Osteoblast (primary cell): ENCODE data around the gene TLCD4. TPM values are rescaled to one million over a fixed set of nuclear protein-coding genes. Genes with fewer than 3 reads are reported as not detected.

Experiments
- DNase-seq: peaks from one replicate; pipeline ENCODE4 v3.0.0; 2011; ENCODE audit warnings: low spot score, mixed read lengths; ENCODE audit not compliant: insufficient read length; ENCODE audit errors: missing footprints
- H2AFZ ChIP-seq: 2 replicates; pipeline ENCODE4 v1.6.0; 2011; ENCODE audit warnings: mild to moderate bottlenecking, low read length
- H3K27ac ChIP-seq: 2 replicates; pipeline ENCODE4 v1.5.1; 2011; ENCODE audit warnings: mild to moderate bottlenecking, low read depth, low read length, moderate library complexity
- H3K27me3 ChIP-seq: 2 replicates; pipeline ENCODE4 v1.6.0; 2012; ENCODE audit warnings: mild to moderate bottlenecking, control low read depth, inconsistent platforms, low read length, moderate library complexity; ENCODE audit not compliant: insufficient read depth
- H3K36me3 ChIP-seq: 2 replicates; pipeline ENCODE4 v1.5.1; 2011; ENCODE audit warnings: mild to moderate bottlenecking, low read length, control low read depth, moderate library complexity; ENCODE audit not compliant: insufficient read depth
- H3K4me1 ChIP-seq: 2 replicates; pipeline ENCODE4 v1.5.1; 2011; ENCODE audit warnings: mild to moderate bottlenecking, low read length, control low read depth, moderate library complexity; ENCODE audit not compliant: insufficient read depth
- H3K4me2 ChIP-seq: 2 replicates; pipeline ENCODE4 v1.6.0; 2011; ENCODE audit warnings: mild to moderate bottlenecking, low read length; ENCODE audit not compliant: insufficient read depth
- H3K4me3 ChIP-seq: fragments of 200-600 bp; sonication (generic); 3 replicates; pipeline ENCODE4 v1.5.1; 2012; ENCODE audit warnings: mild to moderate bottlenecking, low read length, inconsistent platforms; ENCODE audit not compliant: insufficient read depth
- H3K79me2 ChIP-seq: 2 replicates; pipeline ENCODE4 v1.6.0; 2012; ENCODE audit warnings: mild to moderate bottlenecking, low read length, control low read depth, inconsistent platforms; ENCODE audit not compliant: insufficient read depth
- H3K9me3 ChIP-seq: 2 replicates; pipeline ENCODE4 v1.5.1; 2011; ENCODE audit warnings: low read depth, low read length, control low read depth
- H4K20me1 ChIP-seq: 2 replicates; pipeline ENCODE4 v1.6.0; 2012; ENCODE audit warnings: mild to moderate bottlenecking, low read length, control low read depth; ENCODE audit not compliant: insufficient read depth
- total RNA-seq: library from RNA; depleted of rRNA; stranded (reverse); fragments of >200 nt; gene quantifications from 2 replicates; pipeline ENCODE4 v1.2.3, GENCODE V29; 2012
- TF ChIP-seq, protein P1 (sequence below): IDR thresholded peaks from 2 replicates; pipeline ENCODE4 v1.5.1; 2011; ENCODE audit warnings: mild to moderate bottlenecking, low read depth, low read length, moderate library complexity; ENCODE audit errors: extremely low read depth

The TLCD4 gene, protein sequence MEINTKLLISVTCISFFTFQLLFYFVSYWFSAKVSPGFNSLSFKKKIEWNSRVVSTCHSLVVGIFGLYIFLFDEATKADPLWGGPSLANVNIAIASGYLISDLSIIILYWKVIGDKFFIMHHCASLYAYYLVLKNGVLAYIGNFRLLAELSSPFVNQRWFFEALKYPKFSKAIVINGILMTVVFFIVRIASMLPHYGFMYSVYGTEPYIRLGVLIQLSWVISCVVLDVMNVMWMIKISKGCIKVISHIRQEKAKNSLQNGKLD
- 2.2 and 2.4 TPM in 2 replicates for total RNA-seq

DNA sequence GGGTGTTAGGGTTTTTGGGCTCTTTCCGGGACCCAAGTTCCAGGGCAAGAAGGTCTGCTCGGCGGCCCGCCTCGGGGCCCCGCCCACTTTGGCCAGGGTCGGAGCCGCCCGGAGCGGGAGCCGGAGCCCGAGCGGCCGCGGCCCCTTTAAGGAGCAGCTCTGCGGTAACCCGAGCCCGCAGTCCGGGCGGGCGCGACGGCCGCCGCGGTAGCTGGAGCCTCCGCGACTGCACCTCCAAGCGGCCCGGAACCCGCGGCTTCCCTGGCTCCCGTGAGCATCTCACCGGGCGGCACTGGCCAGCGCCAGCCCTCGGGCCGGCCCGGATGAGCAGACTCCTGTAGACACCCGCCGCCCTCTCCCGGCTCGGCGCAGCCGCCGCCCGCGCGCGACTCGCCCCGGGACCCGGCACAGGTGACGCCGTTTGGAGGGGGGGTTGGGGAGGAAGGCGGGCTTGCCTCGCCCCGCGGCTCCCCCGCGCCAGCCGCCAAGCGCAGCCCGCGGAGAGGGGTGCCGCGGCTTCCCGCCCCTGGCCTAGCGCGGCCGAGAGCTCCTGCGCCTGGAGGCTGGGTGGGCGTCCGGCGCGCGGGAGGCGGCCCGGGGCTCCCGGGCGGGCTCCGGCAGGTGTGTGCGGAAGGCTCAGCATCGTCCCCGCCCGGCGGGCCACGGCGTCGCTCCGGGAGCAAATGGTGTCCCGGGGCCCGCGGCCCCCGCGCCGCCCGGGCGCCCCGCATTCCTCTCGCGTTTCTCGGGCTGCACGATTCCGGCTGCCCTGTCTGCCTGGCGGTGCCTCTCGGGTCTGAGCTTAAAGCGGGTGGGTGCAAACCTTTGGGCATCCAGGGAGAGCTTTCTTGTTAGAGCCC is at the start of gene TLCD4:
Gene TLCD4 (plus strand): TSS at position 149 of the 860 bp plus-strand sequence. CDS start 26,547 bp downstream, outside the sequence.
- Histone ChIP-seq H4K20me1 (no peaks in the 10 kb centered on the region), H3K36me3 (no peaks in the 10 kb centered on the region), H3K79me2 (no peaks in the 10 kb centered on the region), H3K27me3 (peaks cover 31% of the 10 kb centered on the region), H3K27ac (no peak within 1 kb of the TSS), H3K4me2 (peak within 1 kb of the TSS; percentile 85), H3K9me3 (no peaks in the 10 kb centered on the region), H3K4me1 (peaks cover 6% of the 10 kb centered on the region), H3K4me3 (peak within 1 kb of the TSS; percentile 75), H2AFZ (peak within 1 kb of the TSS; percentile 80)
- peak; percentile 92 for DNase-seq
- TF ChIP-seq, protein P1, sequence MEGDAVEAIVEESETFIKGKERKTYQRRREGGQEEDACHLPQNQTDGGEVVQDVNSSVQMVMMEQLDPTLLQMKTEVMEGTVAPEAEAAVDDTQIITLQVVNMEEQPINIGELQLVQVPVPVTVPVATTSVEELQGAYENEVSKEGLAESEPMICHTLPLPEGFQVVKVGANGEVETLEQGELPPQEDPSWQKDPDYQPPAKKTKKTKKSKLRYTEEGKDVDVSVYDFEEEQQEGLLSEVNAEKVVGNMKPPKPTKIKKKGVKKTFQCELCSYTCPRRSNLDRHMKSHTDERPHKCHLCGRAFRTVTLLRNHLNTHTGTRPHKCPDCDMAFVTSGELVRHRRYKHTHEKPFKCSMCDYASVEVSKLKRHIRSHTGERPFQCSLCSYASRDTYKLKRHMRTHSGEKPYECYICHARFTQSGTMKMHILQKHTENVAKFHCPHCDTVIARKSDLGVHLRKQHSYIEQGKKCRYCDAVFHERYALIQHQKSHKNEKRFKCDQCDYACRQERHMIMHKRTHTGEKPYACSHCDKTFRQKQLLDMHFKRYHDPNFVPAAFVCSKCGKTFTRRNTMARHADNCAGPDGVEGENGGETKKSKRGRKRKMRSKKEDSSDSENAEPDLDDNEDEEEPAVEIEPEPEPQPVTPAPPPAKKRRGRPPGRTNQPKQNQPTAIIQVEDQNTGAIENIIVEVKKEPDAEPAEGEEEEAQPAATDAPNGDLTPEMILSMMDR: no peak

DNA sequence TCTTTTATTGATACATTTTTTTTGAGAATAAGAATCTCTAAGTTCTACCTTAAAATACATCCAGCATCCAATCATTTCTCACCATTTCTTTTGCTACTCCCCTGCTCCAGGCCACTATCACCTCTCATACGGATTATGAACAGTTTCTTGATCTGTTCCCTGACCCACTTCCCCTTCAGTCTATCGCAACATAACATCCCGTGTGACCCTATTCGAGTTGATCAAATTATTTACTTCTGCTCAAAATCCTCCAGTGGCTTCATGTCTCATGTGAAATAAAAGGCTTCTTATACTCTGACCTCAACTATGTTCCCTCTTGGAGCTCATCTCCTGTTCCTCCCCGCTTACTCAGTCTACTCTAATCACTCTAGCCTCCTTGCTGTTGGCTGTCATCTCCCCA is 49.6 kb upstream of the TLCD4 start:
- Histone ChIP-seq H3K36me3 (no peaks in the 10 kb centered on the region), H3K4me3 (no peak overlapping the region), H3K27me3 (no peaks in the 10 kb centered on the region), H3K4me2 (no peak overlapping the region), H3K4me1 (peaks cover 7% of the 10 kb centered on the region), H3K79me2 (no peaks in the 10 kb centered on the region), H3K27ac (no peak overlapping the region), H4K20me1 (no peaks in the 10 kb centered on the region), H2AFZ (no peak overlapping the region), H3K9me3 (no peaks in the 10 kb centered on the region)
- DNase-seq: no peak
- TF ChIP-seq, protein P1: no peak

DNA sequence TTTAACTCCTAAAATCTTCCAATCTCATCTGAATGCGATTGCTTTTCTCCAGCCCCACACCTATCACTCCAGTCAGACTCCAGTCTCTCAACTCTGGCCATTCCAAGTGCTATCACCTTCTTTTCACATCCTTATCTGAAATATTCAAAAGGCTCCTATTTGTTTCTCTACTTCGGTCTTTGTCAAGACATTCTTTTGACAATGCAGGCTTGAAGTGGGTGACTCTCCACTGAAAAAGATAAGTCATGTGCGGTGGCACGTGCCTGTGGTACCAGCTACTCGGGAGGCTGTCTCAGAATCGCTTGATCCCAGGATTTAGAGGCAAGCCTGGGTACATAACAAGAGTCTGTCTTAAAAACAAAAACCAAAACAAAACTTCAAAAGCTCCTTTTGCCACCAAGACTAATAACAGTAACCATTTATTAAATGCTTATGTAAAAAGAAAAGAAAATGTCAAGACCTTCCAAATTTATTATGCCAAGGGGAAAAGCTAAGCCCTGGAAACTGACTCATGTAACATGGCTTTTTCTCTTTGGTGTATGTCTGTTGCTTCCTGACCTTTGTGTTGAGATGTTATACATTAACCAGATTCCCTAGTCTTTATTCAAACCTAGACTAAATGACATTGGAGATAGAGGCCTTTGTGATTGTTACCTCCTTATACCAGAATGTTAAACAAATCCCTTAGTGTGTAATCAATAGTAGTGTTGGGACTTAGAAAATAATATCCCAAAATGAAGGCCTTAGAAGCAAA is 48.0 kb upstream of the TLCD4 start:
- DNase-seq: no peak
- Histone ChIP-seq H4K20me1 (no peaks in the 10 kb centered on the region), H3K27ac (no peak overlapping the region), H3K4me2 (no peak overlapping the region), H3K4me3 (no peak overlapping the region), H3K27me3 (no peaks in the 10 kb centered on the region), H3K79me2 (no peaks in the 10 kb centered on the region), H2AFZ (no peak overlapping the region), H3K9me3 (no peaks in the 10 kb centered on the region), H3K4me1 (peaks cover 12% of the 10 kb centered on the region), H3K36me3 (no peaks in the 10 kb centered on the region)
- TF ChIP-seq, protein P1: no peak

DNA sequence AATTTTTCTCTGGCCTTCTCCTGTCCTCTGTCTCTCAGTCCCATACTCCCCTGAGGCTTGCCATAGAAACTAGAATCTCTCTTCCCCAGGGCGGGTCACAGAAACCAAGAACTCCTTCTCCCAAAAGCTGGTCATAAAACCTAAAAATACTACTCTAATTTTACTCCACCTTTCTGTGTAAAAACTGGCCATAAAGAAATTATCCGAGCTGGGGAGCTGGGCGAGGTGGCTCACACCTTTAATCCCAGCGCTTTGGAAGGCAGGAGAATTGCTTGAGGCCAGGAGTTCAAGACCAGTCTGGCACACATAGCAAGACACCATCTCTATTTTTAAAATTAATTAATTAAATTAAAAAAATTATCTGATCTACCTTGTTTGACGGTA is 47.5 kb upstream of the TLCD4 start:
- TF ChIP-seq, protein P1: no peak
- no peak overlapping the region for H2AFZ ChIP-seq
- peaks cover 12% of the 10 kb centered on the region for H3K4me1 ChIP-seq
- no peaks in the 10 kb centered on the region for H4K20me1 ChIP-seq
- H3K79me2 ChIP-seq: no peaks in the 10 kb centered on the region
- no peaks in the 10 kb centered on the region for H3K27me3 ChIP-seq
- no peaks in the 10 kb centered on the region for H3K36me3 ChIP-seq
- H3K27ac ChIP-seq: no peak overlapping the region
- H3K4me3 ChIP-seq: no peak overlapping the region
- H3K9me3 ChIP-seq: no peaks in the 10 kb centered on the region
- DNase-seq: no peak
- H3K4me2 ChIP-seq: no peak overlapping the region
